Breast epithelium (tissue), 3 donors: Measurements from ENCODE around the gene CLCN1.

Experiments
- CTCF ChIP-seq, 3 donors: fragments of 450-650 bp; IDR thresholded peaks; one replicate each; pipeline ENCODE4 v1.5.1; 2016 to 2017; ENCODE audit warnings: antibody characterized with exemption in 3 of 3, mild to moderate bottlenecking in 3 of 3, moderate library complexity in 3 of 3
- POLR2AphosphoS5 ChIP-seq, 3 donors: sonication (generic); formaldehyde crosslinking; IDR thresholded peaks; one replicate each; pipeline ENCODE4 v1.6.1; 2017; ENCODE audit warnings: antibody characterized with exemption in 3 of 3

DNA sequence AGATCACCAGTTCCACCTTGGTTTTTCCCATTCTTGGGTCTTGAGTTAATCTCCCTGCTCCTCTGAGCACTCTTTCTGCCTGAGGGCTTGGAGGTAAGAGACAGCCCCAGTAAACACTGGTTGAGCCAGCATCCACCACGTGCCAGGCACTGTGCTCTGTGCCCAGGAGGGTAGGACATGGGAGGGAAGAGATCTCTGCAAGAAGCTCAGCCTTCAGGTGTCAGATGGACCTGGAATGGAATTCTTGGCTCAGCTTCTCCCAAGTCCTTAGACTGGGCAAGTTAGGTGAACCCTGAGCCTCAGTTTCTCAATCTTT lies 67.7 kb downstream of the CLCN1 start:
- no peak for TF ChIP-seq CTCF (IDR thresholded peaks at IDR 0.05)
- no peak for TF ChIP-seq POLR2AphosphoS5 (IDR thresholded peaks at IDR 0.05)
